ENCODE results near the gene RAX.

Gene RAX

GRCh38 chr18:59272891-59273758 is at the start of gene RAX:
TSS of gene RAX (minus strand) at chr18:59273454. CDS start at chr18:59273206, 248 bp downstream.
- DNase-seq (ENCODE audit: low read depth in 2 of 3, low spot score in 2 of 3): no peak

DNA sequence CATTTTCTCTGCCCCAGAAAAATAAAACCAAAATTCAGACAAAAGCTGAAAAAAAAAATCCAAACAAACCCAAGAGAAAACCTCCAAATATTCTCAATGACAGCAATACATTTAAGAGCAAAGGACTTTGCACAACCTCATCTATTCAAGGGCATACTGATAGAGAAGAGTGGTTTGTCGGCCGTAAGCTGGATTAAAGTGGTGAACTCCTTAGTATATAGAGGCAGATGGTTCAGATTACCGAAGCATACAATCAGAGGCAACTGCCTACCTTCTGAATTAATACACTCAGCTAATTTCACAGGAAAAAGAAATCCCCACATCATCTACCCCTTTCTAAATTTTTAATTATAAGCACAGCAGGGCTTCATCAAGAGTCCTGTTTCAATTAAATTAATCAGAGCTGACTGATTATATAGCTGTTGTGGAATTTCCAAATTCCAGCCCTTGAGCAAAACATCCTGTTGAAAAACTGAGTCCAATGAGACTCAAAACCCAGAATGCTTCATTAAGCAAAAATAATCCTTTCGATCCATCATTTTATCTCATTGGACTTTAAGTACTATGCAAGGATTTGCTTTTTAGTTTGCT is 45.3 kb upstream of the RAX start, which contains the start of gene CPLX4:
TSS of gene CPLX4 (minus strand) at position 190 of the 591 bp plus-strand sequence. CDS start at position 3, 187 bp downstream.
- no peak for DNase-seq (ENCODE audit: low read depth in 2 of 3, low spot score in 2 of 3)

- DNase-seq (ENCODE audit: low read depth in 2 of 3, low spot score in 2 of 3): no peak
These were observed 38.4 kb upstream of the RAX start for GRCh38 chr18:59311631-59312030.

DNA sequence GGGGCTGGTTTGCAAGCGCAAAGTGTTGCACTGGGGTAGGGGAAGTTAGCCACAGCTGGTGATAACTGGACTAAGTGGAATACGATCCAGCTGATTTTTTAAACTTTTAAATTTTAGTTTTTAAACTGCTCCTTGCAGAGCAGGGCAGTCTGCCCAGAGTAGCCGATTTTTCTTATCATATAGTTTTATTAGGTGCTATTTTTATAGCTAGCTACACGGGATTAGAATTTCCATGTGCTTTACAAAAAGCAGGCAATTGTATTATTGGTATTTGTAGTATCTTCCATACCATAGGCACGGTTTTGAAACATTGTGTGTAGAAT is 35.6 kb upstream of the RAX start:
- no peak for DNase-seq (ENCODE audit: low read depth in 2 of 3, low spot score in 2 of 3)

DNA sequence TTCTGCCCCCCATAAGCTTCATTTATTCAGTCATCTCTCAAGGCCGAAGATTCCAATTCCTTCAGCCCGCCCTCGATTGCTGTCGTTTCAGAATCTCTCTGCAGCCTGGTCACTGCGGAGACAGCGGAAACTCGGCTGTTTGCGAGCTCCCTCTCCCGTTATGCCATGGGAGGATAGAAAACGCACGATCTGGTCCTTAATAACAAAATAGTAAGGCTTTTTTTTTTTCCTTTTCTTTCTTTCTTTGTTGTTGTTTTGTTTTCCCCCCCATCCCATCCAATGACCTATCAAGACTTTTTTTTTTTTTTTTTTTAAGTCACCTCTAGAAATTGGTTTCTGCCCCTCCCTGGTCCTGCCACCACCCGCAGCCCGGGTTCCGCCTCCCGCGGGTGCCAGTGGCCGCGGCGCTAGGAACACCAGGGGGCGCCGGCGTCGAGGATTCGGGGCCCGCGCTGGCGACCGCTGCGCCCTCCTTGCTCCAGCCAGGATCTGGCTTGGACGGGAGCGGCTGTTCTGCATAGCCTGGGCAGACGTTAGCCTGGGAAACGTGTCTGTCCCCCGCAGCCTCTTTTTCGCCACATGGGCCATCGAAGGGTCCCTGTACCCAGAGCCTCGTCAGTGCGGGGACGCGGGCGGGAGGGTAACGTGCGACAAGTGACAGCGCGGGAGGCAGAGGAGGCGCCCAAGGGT is 35.1 kb upstream of the RAX start:
- peak; percentile 36 to 69 (median 55) for DNase-seq (ENCODE audit: low read depth in 2 of 3, low spot score in 2 of 3)

DNA sequence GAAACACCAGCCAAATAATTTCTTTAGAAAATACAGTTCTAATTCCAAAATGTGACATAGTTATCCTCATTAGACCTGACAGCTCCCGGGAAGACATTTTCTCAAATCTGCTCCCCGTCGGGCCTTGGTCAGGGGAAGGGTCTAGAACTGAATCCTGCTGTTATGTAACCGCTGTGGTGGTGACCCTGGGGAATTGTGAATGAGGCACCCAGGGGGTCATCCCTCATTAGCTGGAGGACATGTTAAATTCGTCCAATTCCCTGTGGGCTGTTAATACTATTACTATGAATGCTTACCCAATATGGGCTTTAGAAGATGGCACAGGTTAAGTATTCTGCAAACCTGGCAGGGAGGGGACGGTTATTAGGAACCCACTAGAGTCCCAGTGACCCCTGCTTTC is 33.4 kb upstream of the RAX start:
- no peak for DNase-seq (ENCODE audit: low read depth in 2 of 3, low spot score in 2 of 3)

GRCh38 chr18:59305295-59305694 is 32.0 kb upstream of the RAX start:
- no peak for DNase-seq (ENCODE audit: low read depth in 2 of 3, low spot score in 2 of 3)

DNA sequence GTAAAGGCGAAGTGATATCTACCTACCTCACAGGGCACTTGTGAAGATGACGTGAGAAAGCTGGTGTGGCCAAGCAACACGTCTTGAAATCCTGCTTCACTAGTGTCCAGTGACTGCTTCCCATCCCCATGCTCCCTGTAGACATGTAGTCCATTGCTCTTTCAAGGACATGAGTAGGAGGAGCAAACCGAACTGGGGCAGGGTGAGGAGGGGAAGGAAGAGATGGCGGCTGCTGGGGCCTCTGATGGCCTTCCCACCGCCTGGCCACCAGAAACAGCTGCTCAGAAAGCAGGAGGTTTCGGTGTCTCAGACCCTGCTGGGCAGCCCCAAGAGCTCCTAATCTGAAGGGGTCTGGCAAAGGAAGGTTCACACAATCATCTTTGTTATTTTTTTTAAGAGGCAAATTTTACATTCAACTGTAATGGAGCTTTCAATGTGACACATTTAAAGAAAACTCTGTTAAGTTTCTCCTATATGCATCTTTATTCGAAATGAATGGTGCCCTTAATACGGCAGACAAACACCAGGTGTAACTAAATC is 30.5 kb upstream of the RAX start:
- no peak for DNase-seq (ENCODE audit: low read depth in 2 of 3, low spot score in 2 of 3)

DNA sequence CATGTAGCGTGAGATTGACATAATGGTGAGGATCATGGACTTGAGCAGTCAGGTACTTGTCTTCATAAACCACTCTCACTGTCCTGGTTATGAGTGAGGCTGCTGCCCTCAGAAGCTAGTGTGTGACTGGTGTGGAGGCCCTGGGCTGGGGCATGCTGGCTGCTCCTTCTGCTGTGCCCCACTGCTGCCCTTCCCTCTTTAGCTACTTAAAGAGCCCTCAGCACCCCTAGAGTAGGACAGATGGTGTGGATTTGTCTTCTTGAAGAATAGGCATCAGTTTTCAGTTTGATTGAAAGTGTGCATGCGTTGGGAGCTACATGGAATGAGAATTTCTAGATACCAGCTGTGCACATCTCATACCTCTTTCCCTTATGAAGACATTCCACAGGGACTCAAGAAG is 29.8 kb upstream of the RAX start:
- DNase-seq (ENCODE audit: low read depth in 2 of 3, low spot score in 2 of 3): no peak

DNA sequence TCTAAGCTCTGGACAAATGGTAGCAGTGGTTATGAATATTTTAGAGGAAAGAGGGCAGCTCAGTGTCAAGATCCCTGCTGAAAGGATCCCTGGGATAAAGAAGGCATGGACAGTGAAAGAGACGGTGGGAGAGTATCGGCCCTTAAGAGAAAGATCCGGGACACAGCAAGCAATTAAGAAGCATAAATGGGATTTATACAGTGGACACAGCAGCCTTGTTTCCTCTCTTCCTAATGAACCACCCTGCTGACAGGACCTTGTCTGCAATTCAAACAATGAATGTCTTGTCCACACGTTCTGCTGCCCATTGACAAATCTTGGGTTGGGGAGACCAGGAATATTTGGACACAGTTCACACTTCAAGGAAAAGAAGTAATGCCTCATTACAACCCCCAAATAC is 28.7 kb upstream of the RAX start:
- DNase-seq (ENCODE audit: low read depth in 2 of 3, low spot score in 2 of 3): no peak

- no peak for DNase-seq (ENCODE audit: low read depth in 2 of 3, low spot score in 2 of 3)
These were observed 27.5 kb upstream of the RAX start for GRCh38 chr18:59300676-59301285.

- no peak for DNase-seq (ENCODE audit: low read depth in 2 of 3, low spot score in 2 of 3)
These were observed 25.6 kb upstream of the RAX start for GRCh38 chr18:59298871-59299270.

- no peak for DNase-seq (ENCODE audit: low read depth in 2 of 3, low spot score in 2 of 3)
These were observed 20.1 kb upstream of the RAX start for GRCh38 chr18:59293317-59293716.

DNA sequence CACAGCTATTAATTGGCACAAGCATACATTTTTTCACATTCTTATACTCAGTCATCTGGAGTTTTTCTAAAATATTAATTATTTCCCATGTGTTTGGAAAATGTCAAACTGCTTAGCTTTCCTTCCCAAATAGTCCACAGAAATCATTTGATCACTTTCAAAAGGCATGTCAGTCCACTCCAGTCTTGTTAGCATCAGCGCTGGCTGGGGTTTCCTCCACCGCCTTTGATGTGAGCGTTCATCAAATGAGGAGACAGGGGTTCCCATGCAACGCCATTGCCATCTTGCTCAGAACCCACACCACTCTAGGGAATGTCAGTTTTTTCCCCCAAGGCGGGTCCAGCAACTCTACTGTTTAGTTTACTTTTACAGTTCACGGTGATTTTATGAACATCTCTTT is 13.1 kb upstream of the RAX start:
- no peak for DNase-seq (ENCODE audit: low read depth in 2 of 3, low spot score in 2 of 3)

DNA sequence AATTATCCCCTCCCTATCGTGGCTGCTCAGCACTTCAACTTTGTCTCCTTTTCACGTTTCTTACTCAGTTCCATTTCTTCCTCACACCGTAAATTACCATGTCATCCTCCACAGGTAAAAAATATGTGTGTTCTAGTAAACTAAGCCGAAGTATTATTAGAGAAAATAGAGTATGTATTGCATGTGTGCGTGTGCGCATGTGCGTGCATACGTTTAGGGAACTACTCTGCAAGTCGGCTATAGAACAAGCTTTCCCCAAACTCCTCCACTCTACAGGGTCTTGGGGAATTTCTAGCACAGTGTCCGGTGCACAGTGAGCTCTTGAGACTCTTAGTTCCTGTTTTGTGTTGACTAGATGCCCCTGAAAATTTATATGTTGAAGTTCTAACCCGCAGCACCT is 9.1 kb upstream of the RAX start:
- no peak for DNase-seq (ENCODE audit: low read depth in 2 of 3, low spot score in 2 of 3)

DNA sequence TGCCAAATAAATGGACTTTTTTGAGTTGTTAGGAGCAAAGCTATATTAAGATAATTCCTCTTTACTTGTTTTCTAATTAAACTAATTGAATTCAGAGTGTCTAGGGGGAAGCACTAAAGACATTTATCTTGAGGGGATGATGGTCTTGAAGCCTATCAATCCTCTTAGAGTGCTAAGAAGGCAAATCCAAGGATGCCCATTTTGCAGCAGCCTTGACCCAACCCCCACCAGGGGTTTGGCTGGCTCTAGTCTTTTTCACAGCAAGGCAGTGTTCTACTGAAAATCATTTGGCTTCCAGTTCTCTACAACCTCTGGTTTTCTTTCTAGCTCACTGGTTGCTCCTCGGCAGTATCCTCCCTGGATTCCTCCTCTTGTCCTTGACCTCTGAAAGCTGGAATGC is 6.5 kb upstream of the RAX start:
- DNase-seq (ENCODE audit: low read depth in 2 of 3, low spot score in 2 of 3): no peak

- no peak for DNase-seq (ENCODE audit: low read depth in 2 of 3, low spot score in 2 of 3)
These were observed 5.9 kb upstream of the RAX start for GRCh38 chr18:59279193-59279592.

DNA sequence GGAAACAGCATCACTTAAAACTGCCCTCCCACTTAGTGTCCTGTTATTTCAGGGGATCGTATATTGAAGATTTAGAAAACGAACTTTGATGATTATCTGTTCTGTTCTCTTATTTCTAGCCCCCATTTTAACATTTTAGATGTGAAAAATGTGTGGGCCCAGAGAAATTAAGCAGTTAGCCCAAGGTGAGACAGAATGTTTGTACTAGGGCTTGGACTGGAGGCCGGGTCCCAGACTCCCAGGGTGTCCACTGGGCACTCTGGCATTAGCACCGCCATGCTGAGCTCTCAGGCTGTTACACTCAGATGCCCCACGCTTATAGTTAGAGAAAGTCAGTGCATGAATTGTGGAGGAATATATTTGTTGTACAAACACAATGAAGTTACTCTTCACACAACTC is 5.5 kb upstream of the RAX start:
- no peak for DNase-seq (ENCODE audit: low read depth in 2 of 3, low spot score in 2 of 3)

- no peak for DNase-seq (ENCODE audit: low read depth in 2 of 3, low spot score in 2 of 3)
These were observed 2.8 kb upstream of the RAX start for GRCh38 chr18:59276047-59276446.

- DNase-seq (ENCODE audit: low read depth in 2 of 3, low spot score in 2 of 3): no peak
These were observed 2.2 kb upstream of the RAX start for GRCh38 chr18:59275406-59275949.

- no peak for DNase-seq (ENCODE audit: low read depth in 2 of 3, low spot score in 2 of 3)
These were observed 1.3 kb upstream of the RAX start for GRCh38 chr18:59274533-59274928.
